Osteoblast (primary cell): ENCODE results near the gene HCRTR1. TPM values are rescaled to one million over a fixed set of nuclear protein-coding genes. Genes with fewer than 3 reads are reported as not detected.
A peak's percentile ranks its signal among the peaks of the same experiment; 100 is the strongest.

Experiments used
- DNase-seq: peaks from one replicate; pipeline ENCODE4 v3.0.0; 2011; ENCODE audit warnings: low spot score, mixed read lengths; ENCODE audit not compliant: insufficient read length; ENCODE audit errors: missing footprints
- H2AFZ ChIP-seq: 2 replicates; pipeline ENCODE4 v1.6.0; 2011; ENCODE audit warnings: mild to moderate bottlenecking, low read length
- H3K27ac ChIP-seq: 2 replicates; pipeline ENCODE4 v1.5.1; 2011; ENCODE audit warnings: mild to moderate bottlenecking, low read depth, low read length, moderate library complexity
- H3K27me3 ChIP-seq: 2 replicates; pipeline ENCODE4 v1.6.0; 2012; ENCODE audit warnings: mild to moderate bottlenecking, control low read depth, inconsistent platforms, low read length, moderate library complexity; ENCODE audit not compliant: insufficient read depth
- H3K36me3 ChIP-seq: 2 replicates; pipeline ENCODE4 v1.5.1; 2011; ENCODE audit warnings: mild to moderate bottlenecking, low read length, control low read depth, moderate library complexity; ENCODE audit not compliant: insufficient read depth
- H3K4me1 ChIP-seq: 2 replicates; pipeline ENCODE4 v1.5.1; 2011; ENCODE audit warnings: mild to moderate bottlenecking, low read length, control low read depth, moderate library complexity; ENCODE audit not compliant: insufficient read depth
- H3K4me2 ChIP-seq: 2 replicates; pipeline ENCODE4 v1.6.0; 2011; ENCODE audit warnings: mild to moderate bottlenecking, low read length; ENCODE audit not compliant: insufficient read depth
- H3K4me3 ChIP-seq: fragments of 200-600 bp; sonication (generic); 3 replicates; pipeline ENCODE4 v1.5.1; 2012; ENCODE audit warnings: mild to moderate bottlenecking, low read length, inconsistent platforms; ENCODE audit not compliant: insufficient read depth
- H3K79me2 ChIP-seq: 2 replicates; pipeline ENCODE4 v1.6.0; 2012; ENCODE audit warnings: mild to moderate bottlenecking, low read length, control low read depth, inconsistent platforms; ENCODE audit not compliant: insufficient read depth
- H3K9me3 ChIP-seq: 2 replicates; pipeline ENCODE4 v1.5.1; 2011; ENCODE audit warnings: low read depth, low read length, control low read depth
- H4K20me1 ChIP-seq: 2 replicates; pipeline ENCODE4 v1.6.0; 2012; ENCODE audit warnings: mild to moderate bottlenecking, low read length, control low read depth; ENCODE audit not compliant: insufficient read depth
- CTCF ChIP-seq: IDR thresholded peaks from 2 replicates; pipeline ENCODE4 v1.5.1; 2011; ENCODE audit warnings: mild to moderate bottlenecking, low read depth, low read length, moderate library complexity; ENCODE audit errors: extremely low read depth
- total RNA-seq: library from RNA; depleted of rRNA; stranded (reverse); fragments of >200 nt; gene quantifications from 2 replicates; pipeline ENCODE4 v1.2.3, GENCODE V29; 2012

Gene HCRTR1
- total RNA-seq, 1 donor = not detected

- Histone ChIP-seq H3K4me3 (no peak overlapping the region), H3K4me2 (no peak overlapping the region), H3K79me2 (no peaks in the 10 kb centered on the region), H3K9me3 (no peaks in the 10 kb centered on the region), H3K27ac (no peak overlapping the region), H2AFZ (no peak overlapping the region), H3K4me1 (peaks cover 18% of the 10 kb centered on the region), H3K36me3 (peaks cover 93% of the 10 kb centered on the region), H4K20me1 (peaks cover 9% of the 10 kb centered on the region), H3K27me3 (no peaks in the 10 kb centered on the region)
- peak; percentile 64 for DNase-seq
- TF ChIP-seq CTCF = no peak
Measured at GRCh38 chr1:31655756-31656155, 38.3 kb downstream of the HCRTR1 start.

- H2AFZ ChIP-seq = no peak overlapping the region
- no peaks in the 10 kb centered on the region for H3K9me3 ChIP-seq
- DNase-seq = peak; percentile 54
- H3K4me3 ChIP-seq = no peak overlapping the region
- H3K27me3 ChIP-seq = no peaks in the 10 kb centered on the region
- H3K36me3 ChIP-seq = peaks cover 97% of the 10 kb centered on the region
- H3K27ac ChIP-seq = no peak overlapping the region
- H3K4me1 ChIP-seq = peaks cover 8% of the 10 kb centered on the region
- no peak for TF ChIP-seq CTCF
- H3K4me2 ChIP-seq = no peak overlapping the region
- peaks cover 9% of the 10 kb centered on the region for H4K20me1 ChIP-seq
- no peaks in the 10 kb centered on the region for H3K79me2 ChIP-seq
Measured at GRCh38 chr1:31657020-31657804, 39.7 kb downstream of the HCRTR1 start.

- Histone ChIP-seq H3K79me2 (no peaks in the 10 kb centered on the region), H4K20me1 (peaks cover 9% of the 10 kb centered on the region), H3K27me3 (no peaks in the 10 kb centered on the region), H3K4me2 (no peak overlapping the region), H3K4me1 (peaks cover 8% of the 10 kb centered on the region), H3K9me3 (no peaks in the 10 kb centered on the region), H3K36me3 (peaks cover 91% of the 10 kb centered on the region), H3K27ac (no peak overlapping the region), H2AFZ (no peak overlapping the region), H3K4me3 (no peak overlapping the region)
- TF ChIP-seq CTCF = no peak
- peak; percentile 57 for DNase-seq
Measured at GRCh38 chr1:31657972-31658510, 40.6 kb downstream of the HCRTR1 start.

GRCh38 chr1:31658721-31659120 lies 41.2 kb downstream of the HCRTR1 start:
- Histone ChIP-seq H3K36me3 (peaks cover 91% of the 10 kb centered on the region), H3K4me2 (no peak overlapping the region), H2AFZ (no peak overlapping the region), H3K9me3 (no peaks in the 10 kb centered on the region), H3K27me3 (no peaks in the 10 kb centered on the region), H4K20me1 (peaks cover 9% of the 10 kb centered on the region), H3K79me2 (no peaks in the 10 kb centered on the region), H3K4me1 (peaks cover 8% of the 10 kb centered on the region), H3K4me3 (no peak overlapping the region), H3K27ac (no peak overlapping the region)
- peak; percentile 96 for DNase-seq
- TF ChIP-seq CTCF = no peak
